HG03060 (cell line): ENCODE results near the gene ITGA11.

ENCODE experiments used
- ATAC-seq: cut with Tn5 transposase; IDR thresholded peaks from one replicate; pipeline ENCODE4 v1.9.1; 2021; ENCODE audit warnings: low read depth, moderate number of reproducible peaks; ENCODE audit not compliant: unreplicated experiment

ITGA11 gene

DNA sequence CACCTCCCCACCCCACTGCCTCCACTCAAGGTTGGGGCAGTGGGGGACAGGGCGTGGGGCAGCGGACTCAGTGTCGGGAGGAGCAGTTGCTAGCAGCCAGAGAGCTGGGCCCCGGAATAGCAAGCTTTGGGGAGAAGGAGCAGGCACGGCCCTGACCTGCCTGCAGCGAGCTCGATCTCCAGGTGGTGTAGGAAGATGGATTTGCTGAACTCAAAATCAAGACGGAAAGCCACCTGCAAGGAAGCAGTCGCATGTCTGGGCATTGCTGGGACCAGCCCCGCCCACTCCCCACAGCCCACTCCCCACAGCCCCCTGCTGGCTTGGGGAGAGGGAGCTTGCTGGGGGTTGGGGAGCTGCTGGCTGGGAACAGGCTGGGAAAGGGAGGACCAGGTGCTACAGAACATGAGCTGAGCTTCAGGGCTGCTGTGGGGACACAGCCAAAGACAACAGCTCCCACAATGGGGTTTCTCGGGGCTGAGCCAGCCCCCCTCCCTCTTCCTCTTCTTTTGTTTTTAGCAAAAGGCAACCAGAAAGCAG is 116.4 kb downstream of the ITGA11 start:
- ATAC-seq, result no peak

GRCh38 chr15:68315035-68315434 is 116.9 kb downstream of the ITGA11 start:
- ATAC-seq, result no peak

DNA sequence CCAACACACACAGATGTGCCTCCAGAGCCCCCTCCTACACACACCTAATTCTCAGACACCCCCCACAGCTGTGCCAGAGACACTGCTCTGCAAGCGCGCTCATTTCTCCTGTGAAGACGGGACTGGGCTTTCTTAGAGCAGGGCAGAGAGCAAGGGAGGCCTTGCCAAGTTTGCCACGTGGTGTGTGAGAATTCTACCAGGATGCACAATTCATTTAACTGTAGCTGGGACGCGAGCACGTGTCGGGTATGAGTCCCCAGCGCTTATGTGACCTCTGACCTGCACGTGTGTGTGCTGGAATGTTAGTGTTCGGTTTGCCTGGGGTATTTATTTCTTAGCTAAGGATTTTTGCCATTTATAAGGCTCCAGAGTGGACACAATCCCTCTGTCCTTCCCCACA is 117.4 kb downstream of the ITGA11 start:
- no peak for ATAC-seq

DNA sequence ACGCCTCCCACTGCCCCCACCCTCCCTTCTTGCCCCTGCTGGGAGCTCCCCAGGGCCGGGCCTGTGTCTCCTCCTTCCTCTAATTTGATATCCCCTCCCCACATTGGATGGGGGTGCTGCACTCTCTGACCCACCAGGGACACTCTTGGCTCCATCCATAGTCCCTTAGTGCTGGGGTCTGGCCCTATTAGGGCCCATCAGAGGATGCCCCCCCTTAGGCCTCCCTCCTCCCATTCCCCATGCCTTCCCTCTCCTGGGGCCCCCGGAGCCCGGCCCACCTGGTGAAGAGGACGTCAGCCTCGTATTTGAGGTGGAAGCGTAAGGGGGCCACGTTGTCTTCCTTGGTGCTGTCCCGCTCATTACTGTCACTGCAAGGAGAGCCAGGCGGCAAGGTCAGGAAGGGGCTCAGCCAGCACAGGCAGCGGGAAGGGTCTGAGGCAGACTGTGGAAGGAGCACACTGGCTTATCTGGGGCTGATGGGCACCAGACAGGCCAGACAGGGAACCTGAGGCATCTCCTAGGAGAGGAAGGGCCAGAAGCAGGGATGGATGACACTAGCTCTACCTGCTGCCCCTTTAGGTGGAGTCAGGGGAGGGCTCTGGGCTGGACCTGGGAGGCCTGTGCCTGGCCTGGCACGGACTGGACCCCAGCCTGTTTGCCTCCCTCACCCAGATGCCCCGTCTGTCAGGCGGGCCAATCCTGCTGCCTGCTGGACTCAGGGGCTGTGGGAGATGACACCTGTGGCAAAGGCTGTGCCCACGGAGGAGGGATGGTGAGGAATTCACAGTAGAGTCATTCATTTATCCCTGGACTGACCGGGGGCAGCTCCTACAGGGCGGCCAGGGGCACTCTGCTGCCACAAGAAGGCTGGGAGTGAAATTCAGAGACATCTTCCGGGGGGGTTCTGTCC is 118.2 kb downstream of the ITGA11 start:
- no peak for ATAC-seq

- no peak for ATAC-seq
Observed at GRCh38 chr15:68312701-68313204, 119.2 kb downstream of the ITGA11 start.

DNA sequence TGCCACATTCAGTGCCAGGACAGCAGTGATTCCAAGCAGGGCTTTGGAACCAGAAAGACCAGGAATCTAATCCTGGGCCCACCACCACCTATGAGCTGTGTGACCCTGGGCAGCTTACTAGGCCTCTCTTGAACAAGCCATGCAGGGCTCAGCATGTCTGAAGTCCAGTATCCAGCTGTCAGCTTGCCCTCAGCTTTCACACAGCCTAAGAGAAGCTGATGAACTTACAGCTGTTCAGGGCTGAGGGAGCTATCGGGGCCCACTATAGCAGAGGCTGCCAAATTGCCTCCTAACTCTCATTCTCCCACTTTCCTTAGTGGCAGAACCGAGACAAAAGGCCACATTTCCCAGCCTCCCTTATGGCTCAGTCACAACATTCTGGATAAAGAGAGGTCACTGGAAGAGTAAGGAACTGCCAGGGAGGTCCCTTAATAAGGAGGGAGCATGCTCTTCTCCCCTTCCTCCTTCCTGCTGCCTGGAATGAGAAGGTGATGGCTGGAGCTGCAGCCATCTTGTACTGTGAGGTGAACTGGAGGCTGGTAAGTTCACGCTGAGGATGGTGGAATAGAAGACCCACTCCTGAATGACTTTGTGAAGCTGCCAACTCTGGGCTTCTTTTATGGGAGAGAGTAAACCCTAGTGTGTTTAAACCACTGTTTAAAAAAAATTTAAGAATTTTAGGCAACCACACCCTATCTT is 120.0 kb downstream of the ITGA11 start:
- no peak for ATAC-seq

- no peak for ATAC-seq
Observed at GRCh38 chr15:68311464-68311835, 120.5 kb downstream of the ITGA11 start.

DNA sequence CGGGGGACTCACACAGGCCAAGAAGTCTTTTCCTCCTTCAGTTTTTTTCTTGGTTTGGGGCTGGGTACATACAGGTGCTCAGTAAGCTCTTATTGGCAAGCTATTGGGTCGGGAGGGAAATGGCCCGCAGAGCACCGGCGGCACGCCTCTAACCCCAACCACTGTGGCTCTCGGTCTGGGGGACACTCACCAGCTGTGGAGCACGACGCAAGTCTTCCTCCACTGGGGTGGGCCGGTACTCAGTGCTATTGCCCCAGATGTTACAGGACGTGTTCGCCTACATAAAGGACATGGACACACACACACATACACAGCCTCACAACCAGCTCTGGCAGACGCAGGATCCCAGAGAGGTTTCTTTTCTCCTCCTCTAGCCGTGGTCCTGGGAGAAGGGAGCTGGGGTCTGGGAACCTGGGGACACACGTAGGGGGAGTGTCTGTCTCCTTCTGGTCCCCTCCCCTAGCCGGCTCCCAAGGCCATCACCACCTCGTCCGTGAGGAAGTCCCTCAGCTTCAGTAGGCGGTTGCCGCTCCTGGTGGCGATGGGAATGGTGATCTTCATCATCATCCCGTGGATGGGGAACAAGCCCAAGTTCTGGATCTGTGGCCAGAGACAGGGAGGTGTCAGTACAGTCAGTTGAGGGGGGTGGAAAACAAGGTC is 121.0 kb downstream of the ITGA11 start:
- no peak for ATAC-seq

DNA sequence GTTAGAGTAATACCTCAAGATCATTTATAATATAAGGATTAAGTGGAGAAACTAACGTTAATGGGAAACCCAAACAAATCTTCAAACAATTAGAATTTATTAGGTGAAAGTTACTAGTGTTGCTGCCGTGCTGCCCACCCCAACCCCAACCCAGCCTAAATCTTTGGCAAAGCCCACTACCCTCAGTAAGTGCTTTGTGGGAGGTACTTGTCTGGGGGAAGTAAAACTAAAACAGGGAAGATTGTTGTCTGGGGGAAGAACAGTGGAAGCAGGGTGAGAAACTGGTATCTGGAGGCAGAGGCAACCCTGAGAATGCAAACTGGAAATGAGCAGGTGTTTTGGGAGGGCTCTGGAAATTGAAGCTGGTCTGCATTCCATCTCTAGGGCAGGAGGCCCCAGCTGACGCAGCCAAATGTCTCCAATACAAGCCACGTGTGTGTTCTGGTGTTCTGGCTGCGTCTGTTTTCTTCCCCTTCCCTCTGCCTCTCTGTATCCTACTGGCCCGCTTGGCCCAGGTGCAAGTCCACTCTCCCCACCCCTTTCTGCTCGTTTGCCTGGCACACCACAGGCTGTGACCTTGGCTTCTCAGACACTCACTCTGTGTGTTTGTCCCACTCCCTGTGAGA is 121.7 kb downstream of the ITGA11 start:
- ATAC-seq, result no peak

- no peak for ATAC-seq
Observed at GRCh38 chr15:68309024-68309423, 122.9 kb downstream of the ITGA11 start.

DNA sequence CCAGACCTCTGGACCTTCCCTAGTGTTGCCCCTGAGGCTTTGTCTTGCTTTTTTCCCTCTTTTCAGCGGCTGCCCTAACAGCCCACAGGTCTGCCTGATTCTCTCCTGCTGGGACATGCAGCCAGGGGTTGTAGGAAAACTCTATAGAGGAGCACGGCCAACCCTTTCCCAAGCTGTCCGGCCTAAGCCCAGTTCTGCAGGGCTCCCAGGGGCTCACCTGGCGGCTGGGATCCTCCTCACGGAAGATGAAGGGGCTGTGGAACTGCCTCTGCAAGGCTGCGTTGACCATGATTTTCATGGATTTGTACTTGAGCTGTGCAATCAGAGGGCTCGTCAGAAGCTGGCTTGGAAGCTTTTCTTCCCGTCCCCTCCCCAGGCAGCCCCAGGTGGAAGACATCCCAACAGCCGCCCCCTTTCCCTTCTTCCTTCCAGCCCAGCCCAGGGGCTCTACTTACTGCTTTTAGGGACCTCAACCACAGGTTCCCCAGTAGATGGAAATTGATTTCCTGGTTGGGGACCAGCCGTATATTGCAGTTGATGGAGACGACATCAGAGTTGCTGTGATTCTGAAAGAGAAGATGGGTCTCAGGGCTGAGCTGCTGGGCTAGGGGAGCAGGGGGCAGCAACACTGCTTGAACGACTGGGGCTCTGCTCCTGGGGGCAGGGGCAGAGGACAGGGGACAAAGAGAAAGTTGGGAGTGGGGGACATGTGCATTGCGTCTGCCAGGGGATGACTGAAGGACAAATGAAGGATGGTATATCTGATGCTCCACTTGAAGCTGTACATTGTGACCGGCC is 124.6 kb downstream of the ITGA11 start:
- ATAC-seq, result no peak

GRCh38 chr15:68305420-68305871 is 126.5 kb downstream of the ITGA11 start:
- ATAC-seq, result no peak

GRCh38 chr15:68304589-68305337 is 127.2 kb downstream of the ITGA11 start:
- no peak for ATAC-seq

GRCh38 chr15:68303560-68304436 is 128.2 kb downstream of the ITGA11 start:
- no peak for ATAC-seq

DNA sequence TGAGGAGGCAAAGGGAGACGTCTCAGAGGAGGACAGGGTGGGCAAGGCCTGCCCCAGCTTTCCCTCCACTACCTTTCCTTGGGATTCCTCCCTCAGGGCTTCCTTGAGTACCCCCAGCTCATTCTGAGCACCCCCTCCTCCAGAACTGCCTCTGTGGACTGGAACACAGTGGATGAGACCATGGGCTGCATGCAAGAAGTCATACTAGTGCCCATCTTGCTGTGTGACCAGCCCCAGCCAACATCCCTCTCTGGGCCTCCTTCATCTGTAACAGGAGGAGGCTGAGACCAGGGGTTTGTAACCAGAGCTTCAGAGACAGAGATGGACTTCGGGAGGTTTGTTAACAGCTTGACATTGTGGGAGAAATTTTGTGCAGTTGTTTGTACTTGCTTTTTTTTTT is 128.8 kb downstream of the ITGA11 start:
- ATAC-seq, result no peak

GRCh38 chr15:68302729-68303128 is 129.2 kb downstream of the ITGA11 start:
- no peak for ATAC-seq

DNA sequence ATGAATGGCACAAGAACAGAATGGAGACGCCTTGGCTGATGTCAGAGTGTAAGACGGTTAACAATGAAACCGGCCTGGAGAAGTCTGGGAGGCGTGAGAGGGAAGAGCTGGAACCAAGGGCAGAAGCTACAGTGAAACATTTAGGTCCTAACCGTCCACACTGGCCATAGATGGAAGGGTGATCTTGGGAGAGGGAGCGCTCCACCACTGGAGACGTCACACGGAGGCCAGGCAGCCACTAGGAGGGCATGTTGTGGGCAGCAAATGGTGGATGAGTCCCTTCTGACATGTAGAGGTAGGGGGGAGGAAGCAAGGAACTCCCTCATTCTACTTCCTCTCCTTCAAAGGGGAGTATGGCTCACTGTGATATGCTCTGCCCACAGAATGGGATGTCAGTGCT is 130.7 kb downstream of the ITGA11 start:
- no peak for ATAC-seq
